Activated T-helper 17 cell treated with anti-CD3 and anti-CD28 coated beads, Interleukin-2, amount 50 U/mL, for 72 hours (primary cell): ENCODE measurements around the gene LTB4R2. TPM values are rescaled to one million over a fixed set of nuclear protein-coding genes. Genes with fewer than 3 reads are reported as not detected.

Experiments
- ATAC-seq: fragments of 150-1000 bp; cut with Tn5 transposase; replicated peaks from 2 replicates; pipeline ENCODE4 v1.10.0; 2021; ENCODE audit warnings: mild to moderate bottlenecking, moderate library complexity
- H3K27ac Mint-ChIP-seq: one replicate; pipeline ENCODE4 v1.8.0; 2022; ENCODE audit warnings: mixed read lengths
- H3K27me3 Mint-ChIP-seq: one replicate; pipeline ENCODE4 v1.8.0; 2022; ENCODE audit warnings: mixed read lengths
- H3K36me3 Mint-ChIP-seq: one replicate; pipeline ENCODE4 v1.8.0; 2022; ENCODE audit warnings: low read depth, mild to moderate bottlenecking, mixed read lengths
- H3K4me1 Mint-ChIP-seq: one replicate; pipeline ENCODE4 v1.8.0; 2022; ENCODE audit warnings: mixed read lengths
- H3K4me3 Mint-ChIP-seq: one replicate; pipeline ENCODE4 v1.8.0; 2022; ENCODE audit warnings: mild to moderate bottlenecking, mixed read lengths
- H3K9me3 Mint-ChIP-seq: one replicate; pipeline ENCODE4 v1.8.0; 2022; ENCODE audit warnings: mixed read lengths
- total RNA-seq, 2 donors: library from RNA; stranded (reverse); gene quantifications; one replicate each; pipeline ENCODE4 v1.2.3, GENCODE V29; 2022

LTB4R2 gene
- total RNA-seq, 2 donors from 2014 or later = 8.7 to 13.5 TPM

GRCh38 chr14:24284501-24285035 lies 25.4 kb upstream of the LTB4R2 start:
- Mint-ChIP-seq H3K36me3 (peaks cover 14% of the 10 kb centered on the region), H3K9me3 (no peaks in the 10 kb centered on the region), H3K27me3 (no peaks in the 10 kb centered on the region), H3K4me3 (no peak overlapping the region), H3K4me1 (peaks cover 13% of the 10 kb centered on the region), H3K27ac (no peak overlapping the region)
- ATAC-seq = no peak

DNA sequence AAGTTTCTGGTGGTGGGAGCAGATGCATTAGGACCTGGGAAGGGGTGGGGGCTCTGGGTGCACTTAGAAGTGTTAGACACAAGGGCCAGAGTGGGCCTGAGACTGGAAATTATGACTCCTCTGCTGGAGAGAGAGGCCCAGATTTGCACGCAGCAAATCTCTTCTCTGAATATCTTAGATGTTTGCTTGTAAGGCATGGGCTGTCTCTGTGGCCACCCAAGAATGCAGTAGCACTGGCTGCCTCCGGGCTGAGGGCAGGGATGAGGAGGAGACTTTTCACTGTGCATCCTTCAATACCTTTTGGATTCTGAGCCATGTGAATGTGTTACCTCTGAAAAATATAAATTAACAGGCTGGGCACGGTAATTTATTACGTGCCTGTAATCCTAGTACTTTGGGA lies 24.6 kb upstream of the LTB4R2 start:
- no peaks in the 10 kb centered on the region for H3K27me3 Mint-ChIP-seq
- no peak overlapping the region for H3K4me3 Mint-ChIP-seq
- H3K9me3 Mint-ChIP-seq = no peaks in the 10 kb centered on the region
- no peak for ATAC-seq
- peaks cover 12% of the 10 kb centered on the region for H3K4me1 Mint-ChIP-seq
- H3K27ac Mint-ChIP-seq = no peak overlapping the region
- peaks cover 21% of the 10 kb centered on the region for H3K36me3 Mint-ChIP-seq

GRCh38 chr14:24286996-24287395 lies 22.9 kb upstream of the LTB4R2 start:
- Mint-ChIP-seq H3K4me1 (peaks cover 16% of the 10 kb centered on the region), H3K9me3 (no peaks in the 10 kb centered on the region), H3K27ac (no peak overlapping the region), H3K36me3 (peaks cover 38% of the 10 kb centered on the region), H3K27me3 (no peaks in the 10 kb centered on the region), H3K4me3 (no peak overlapping the region)
- ATAC-seq = no peak

DNA sequence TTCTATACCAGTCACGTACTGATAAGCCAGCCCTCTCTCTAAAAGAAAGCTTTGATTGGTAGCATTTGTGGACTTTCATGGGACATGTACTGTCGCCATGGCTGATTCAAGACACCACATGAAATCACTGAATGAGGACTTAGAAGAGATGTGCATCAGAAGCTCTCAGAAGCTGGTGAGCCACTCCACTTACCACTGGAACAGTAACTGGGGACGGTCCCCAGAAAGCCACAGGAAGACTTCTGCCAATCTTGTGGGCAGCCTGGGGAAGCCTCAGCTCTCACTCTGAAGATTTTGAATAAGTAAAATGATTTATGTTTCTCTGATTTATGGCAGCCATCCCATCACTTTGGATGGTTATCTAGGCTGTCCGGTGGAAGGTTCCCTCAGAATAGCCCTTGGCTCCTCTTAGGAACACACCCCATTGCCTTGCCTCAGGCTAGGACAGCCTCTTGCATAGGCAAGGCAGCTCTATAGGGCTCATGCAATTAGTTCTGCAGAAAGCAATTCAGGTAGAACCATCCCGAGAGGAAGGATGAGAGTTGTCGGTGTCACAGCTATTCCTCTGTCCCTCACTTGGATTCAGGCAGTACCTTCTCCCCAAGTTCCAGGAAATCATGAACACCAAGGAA lies 20.2 kb upstream of the LTB4R2 start:
- peaks cover 16% of the 10 kb centered on the region for H3K4me1 Mint-ChIP-seq
- ATAC-seq = peak; percentile 100
- H3K36me3 Mint-ChIP-seq = peaks cover 60% of the 10 kb centered on the region
- no peaks in the 10 kb centered on the region for H3K9me3 Mint-ChIP-seq
- H3K27me3 Mint-ChIP-seq = no peaks in the 10 kb centered on the region
- H3K27ac Mint-ChIP-seq = no peak overlapping the region
- peak overlapping the region; percentile 49 for H3K4me3 Mint-ChIP-seq

DNA sequence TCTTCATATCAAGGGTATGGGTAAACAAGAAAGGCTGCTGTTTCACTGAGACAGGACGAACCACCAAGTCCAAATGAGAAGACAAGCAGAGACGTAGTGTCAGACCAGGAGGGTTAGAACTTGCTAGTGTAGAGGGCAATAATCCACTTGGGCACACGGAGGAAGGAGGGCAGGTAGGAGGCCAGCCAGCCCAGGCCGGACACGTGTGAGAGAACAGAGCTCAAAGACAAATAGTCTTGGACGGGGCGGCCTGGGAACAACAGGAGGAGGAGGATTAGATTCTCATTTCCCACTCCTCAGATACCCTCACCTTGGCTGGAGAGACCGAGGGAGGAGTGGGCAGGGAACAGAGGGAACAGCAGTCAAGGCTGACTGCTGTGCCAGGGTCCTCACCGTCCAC lies 19.2 kb upstream of the LTB4R2 start:
- no peaks in the 10 kb centered on the region for H3K9me3 Mint-ChIP-seq
- H3K4me3 Mint-ChIP-seq = no peak overlapping the region
- H3K4me1 Mint-ChIP-seq = peaks cover 16% of the 10 kb centered on the region
- no peak overlapping the region for H3K27ac Mint-ChIP-seq
- peaks cover 69% of the 10 kb centered on the region for H3K36me3 Mint-ChIP-seq
- no peak for ATAC-seq
- H3K27me3 Mint-ChIP-seq = no peaks in the 10 kb centered on the region

DNA sequence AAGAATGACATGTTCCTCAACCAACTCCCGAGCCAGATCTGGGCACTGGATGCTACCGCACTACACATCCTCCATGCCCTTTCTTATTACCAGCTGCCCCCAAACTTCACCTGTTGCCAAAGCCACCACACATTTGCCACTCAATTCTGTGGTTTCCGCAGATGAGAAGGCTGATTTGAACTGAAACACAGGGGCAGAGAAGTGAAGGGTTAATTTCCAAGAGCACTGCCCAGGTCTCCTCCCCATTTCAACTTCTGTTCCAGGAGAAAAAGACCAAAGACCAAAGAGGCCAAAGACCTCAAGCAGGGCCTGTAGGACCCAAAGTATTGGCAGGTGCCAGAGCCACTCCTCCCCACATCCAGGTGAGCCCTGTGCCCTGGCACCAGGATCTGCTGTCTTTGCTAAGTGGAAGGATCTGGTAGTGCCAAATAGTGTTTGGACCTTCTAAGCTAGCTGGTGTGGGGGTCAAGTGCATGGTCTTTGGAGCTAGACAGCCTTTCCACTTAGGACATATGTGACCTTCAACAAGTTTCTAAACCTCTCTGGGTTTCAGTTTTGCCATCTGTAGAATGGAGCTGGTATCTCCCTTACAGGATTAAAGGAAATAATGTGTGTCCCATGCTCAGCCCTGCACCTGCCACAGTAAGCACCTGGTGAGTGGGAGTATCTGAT lies 18.4 kb upstream of the LTB4R2 start:
- Mint-ChIP-seq H3K27me3 (no peaks in the 10 kb centered on the region), H3K27ac (no peak overlapping the region), H3K4me1 (peaks cover 20% of the 10 kb centered on the region), H3K4me3 (no peak overlapping the region), H3K36me3 (peaks cover 78% of the 10 kb centered on the region), H3K9me3 (no peaks in the 10 kb centered on the region)
- ATAC-seq = no peak

DNA sequence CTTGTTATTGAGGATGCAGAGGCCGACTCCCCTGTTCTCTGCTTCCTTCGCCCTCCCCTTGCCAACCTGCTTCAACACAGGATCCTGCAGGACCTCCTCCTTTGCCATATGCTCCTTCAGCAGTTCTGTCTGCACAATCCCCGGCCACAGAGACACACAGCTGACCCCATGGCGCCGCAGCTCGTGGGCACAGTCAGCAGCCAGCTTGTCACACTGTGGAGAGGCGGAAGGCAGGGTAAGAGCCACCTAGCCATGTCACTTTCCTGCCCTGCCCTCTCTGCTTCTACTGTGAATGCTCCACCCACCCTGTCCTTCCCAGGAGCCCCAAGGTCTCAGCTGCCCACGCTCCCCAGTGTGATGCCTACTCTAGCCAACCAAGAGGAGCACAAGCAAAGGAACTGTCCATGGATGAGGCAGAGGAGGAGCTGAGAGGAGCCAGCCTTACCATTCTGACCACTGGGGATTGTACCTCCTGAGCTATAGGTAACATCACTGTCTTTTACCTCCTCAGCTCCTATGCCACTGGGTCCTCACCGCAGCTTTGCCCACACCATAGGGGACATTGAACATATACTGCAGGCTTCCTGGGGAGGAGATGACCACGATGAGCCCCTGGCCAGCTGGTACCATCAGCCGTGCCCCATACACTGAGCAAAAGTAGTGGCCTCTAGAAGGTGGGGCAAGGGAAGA lies 17.7 kb upstream of the LTB4R2 start:
- peaks cover 81% of the 10 kb centered on the region for H3K36me3 Mint-ChIP-seq
- no peaks in the 10 kb centered on the region for H3K27me3 Mint-ChIP-seq
- H3K4me3 Mint-ChIP-seq = no peak overlapping the region
- peaks cover 27% of the 10 kb centered on the region for H3K4me1 Mint-ChIP-seq
- H3K9me3 Mint-ChIP-seq = no peaks in the 10 kb centered on the region
- H3K27ac Mint-ChIP-seq = no peak overlapping the region
- ATAC-seq = no peak

DNA sequence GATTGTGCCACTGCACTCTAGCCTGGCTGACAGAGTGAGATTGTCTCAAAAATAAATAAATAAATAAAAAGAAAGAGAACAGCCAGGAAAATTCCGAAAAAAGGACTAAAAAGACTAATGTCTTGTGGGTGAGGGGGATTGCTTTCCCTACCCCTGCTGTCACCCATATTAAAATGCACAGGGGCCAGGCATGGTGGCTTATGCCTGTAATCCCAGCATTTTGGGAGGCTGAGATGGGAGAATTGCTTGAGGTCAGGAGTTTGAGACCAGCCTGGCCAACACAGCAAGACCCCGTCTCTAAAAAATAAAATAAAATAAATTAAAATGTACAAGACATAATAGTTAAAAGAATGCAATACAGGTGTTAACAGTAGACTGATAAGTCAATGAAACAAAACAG lies 16.4 kb upstream of the LTB4R2 start:
- Mint-ChIP-seq H3K9me3 (no peaks in the 10 kb centered on the region), H3K36me3 (peaks cover 72% of the 10 kb centered on the region), H3K27me3 (no peaks in the 10 kb centered on the region), H3K4me3 (no peak overlapping the region), H3K4me1 (peaks cover 29% of the 10 kb centered on the region), H3K27ac (no peak overlapping the region)
- ATAC-seq = no peak

- no peaks in the 10 kb centered on the region for H3K9me3 Mint-ChIP-seq
- ATAC-seq = peak; percentile 82
- peaks cover 24% of the 10 kb centered on the region for H3K4me1 Mint-ChIP-seq
- H3K27ac Mint-ChIP-seq = peak overlapping the region; percentile 58
- H3K4me3 Mint-ChIP-seq = peak overlapping the region; percentile 25
- no peaks in the 10 kb centered on the region for H3K27me3 Mint-ChIP-seq
- H3K36me3 Mint-ChIP-seq = peaks cover 63% of the 10 kb centered on the region
These were observed 13.4 kb upstream of the LTB4R2 start for GRCh38 chr14:24296341-24297157.

DNA sequence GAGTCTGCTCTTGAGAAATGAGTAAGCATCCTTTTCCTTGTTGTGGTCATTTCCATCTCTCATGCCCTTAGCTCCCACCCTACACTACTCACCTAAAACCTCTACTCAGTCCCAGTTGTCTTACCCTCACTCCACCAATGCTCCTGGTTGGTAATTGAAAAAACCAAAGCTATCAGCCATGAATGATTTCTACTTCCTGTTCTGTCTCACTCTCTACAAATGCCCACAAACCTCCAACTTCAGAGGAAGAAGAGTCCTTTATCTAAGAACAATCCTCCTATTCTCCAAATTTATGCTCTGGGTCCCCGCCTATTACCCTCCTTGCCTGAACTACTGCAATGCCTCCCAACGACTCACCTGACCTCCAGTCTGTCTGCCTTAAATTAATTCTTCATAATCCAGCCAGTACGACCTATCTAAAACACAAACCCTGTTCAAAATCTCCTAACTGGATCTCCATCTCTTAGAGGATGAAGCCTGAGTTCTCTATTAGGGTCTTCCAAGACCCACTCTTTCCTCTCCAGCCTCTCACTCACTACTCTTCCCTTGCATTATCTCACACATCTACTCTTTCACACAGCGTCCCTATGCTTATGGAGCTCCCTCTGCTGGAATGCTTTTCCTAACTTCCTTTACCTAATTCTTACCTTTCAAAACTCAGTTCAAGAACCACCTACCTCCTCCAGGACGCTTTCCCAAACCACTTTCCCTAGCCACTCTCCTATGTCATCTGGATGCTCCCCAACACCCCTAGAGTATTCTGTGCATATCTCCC lies 12.6 kb upstream of the LTB4R2 start:
- peak; percentile 40 for ATAC-seq
- Mint-ChIP-seq H3K4me3 (peak overlapping the region; percentile 25), H3K36me3 (peaks cover 63% of the 10 kb centered on the region), H3K27me3 (no peaks in the 10 kb centered on the region), H3K4me1 (peaks cover 24% of the 10 kb centered on the region), H3K27ac (peak overlapping the region; percentile 58), H3K9me3 (no peaks in the 10 kb centered on the region)

- Mint-ChIP-seq H3K4me1 (peaks cover 24% of the 10 kb centered on the region), H3K27me3 (no peaks in the 10 kb centered on the region)
These were observed 11.1 kb upstream of the LTB4R2 start for GRCh38 chr14:24298892-24299254.

GRCh38 chr14:24299255-24300191 lies 10.4 kb upstream of the LTB4R2 start, which contains the start of the genes DHRS1 and NOP9:
DHRS1 (minus strand) TSS chr14:24299780; CDS start chr14:24299106, 674 bp downstream.
NOP9 (plus strand) TSS chr14:24299850; CDS start chr14:24299955, 105 bp downstream.
- Mint-ChIP-seq H3K27ac (peak within 1 kb of the TSS; percentile 96), H3K9me3 (no peaks in the 10 kb centered on the region), H3K4me1 (peaks cover 24% of the 10 kb centered on the region), H3K36me3 (peaks cover 69% of the 10 kb centered on the region), H3K4me3 (peak within 1 kb of the TSS; percentile 95), H3K27me3 (no peaks in the 10 kb centered on the region)
- ATAC-seq = peak; percentile 84

More at GRCh38 chr14:24298892-24299254, 11.1 kb upstream of the LTB4R2 start:
- peak overlapping the region; percentile 96 for H3K27ac Mint-ChIP-seq
- peak; percentile 7 for ATAC-seq
- H3K36me3 Mint-ChIP-seq = peaks cover 69% of the 10 kb centered on the region
- peak overlapping the region; percentile 95 for H3K4me3 Mint-ChIP-seq
- H3K9me3 Mint-ChIP-seq = no peaks in the 10 kb centered on the region
